ENCODE results near the gene PLAC1. TPM values are rescaled to one million over a fixed set of nuclear protein-coding genes. Genes with fewer than 3 reads are reported as not detected.

Gene PLAC1
- total RNA-seq, 1 donor = not detected

DNA sequence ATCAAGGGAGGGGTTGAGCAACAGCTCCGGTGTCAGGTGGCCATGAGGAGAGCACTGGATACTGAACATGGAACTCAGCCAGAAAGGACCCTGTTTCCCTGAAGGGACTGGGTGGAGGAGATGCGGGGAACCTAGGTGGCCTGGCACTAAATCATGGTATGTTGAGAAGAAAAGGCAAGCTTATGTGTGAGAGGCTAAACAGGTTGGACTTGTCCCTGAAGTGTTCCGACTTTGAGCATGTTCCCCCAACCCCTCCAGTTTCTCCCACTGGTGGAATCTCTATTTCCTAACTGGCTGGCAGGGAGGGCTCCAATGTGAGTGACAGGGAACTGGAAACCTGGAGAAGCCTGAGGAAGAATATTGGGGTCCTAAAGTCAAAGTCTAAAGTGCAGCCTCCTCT is 69.5 kb downstream of the PLAC1 start:
- DNase-seq (ENCODE audit: insufficient read length, low spot score, missing footprints) = no peak
- no peaks in the 10 kb centered on the region for H3K4me1 ChIP-seq (ENCODE audit: insufficient read depth, low read length)
- H4K20me1 ChIP-seq (ENCODE audit: insufficient read depth, low read length) = no peaks in the 10 kb centered on the region
- no peak overlapping the region for H3K27ac ChIP-seq (ENCODE audit: low read depth, low read length)
- H3K4me2 ChIP-seq (ENCODE audit: insufficient read depth, low read length) = no peak overlapping the region
- H3K79me2 ChIP-seq (ENCODE audit: insufficient read depth, low read length) = no peaks in the 10 kb centered on the region
- no peak overlapping the region for H3K4me3 ChIP-seq (ENCODE audit: insufficient read depth, low read length)
- no peaks in the 10 kb centered on the region for H3K9me3 ChIP-seq (ENCODE audit: low read depth, low read length)
- TF ChIP-seq CTCF (IDR thresholded peaks at IDR 0.05; ENCODE audit: extremely low read depth, low read depth, low read length) = no peak
- no peaks in the 10 kb centered on the region for H3K27me3 ChIP-seq (ENCODE audit: insufficient read depth, low read length)
- no peaks in the 10 kb centered on the region for H3K36me3 ChIP-seq (ENCODE audit: insufficient read depth, low read length)
- no peak overlapping the region for H2AFZ ChIP-seq (ENCODE audit: low read length)

- Histone ChIP-seq H3K79me2 (ENCODE audit: insufficient read depth, low read length) (no peaks in the 10 kb centered on the region), H3K4me2 (ENCODE audit: insufficient read depth, low read length) (no peak overlapping the region), H3K27me3 (ENCODE audit: insufficient read depth, low read length) (peaks cover 3% of the 10 kb centered on the region), H3K4me3 (ENCODE audit: insufficient read depth, low read length) (no peak overlapping the region), H3K27ac (ENCODE audit: low read depth, low read length) (no peak overlapping the region), H3K4me1 (ENCODE audit: insufficient read depth, low read length) (no peaks in the 10 kb centered on the region), H3K36me3 (ENCODE audit: insufficient read depth, low read length) (no peaks in the 10 kb centered on the region), H3K9me3 (ENCODE audit: low read depth, low read length) (no peaks in the 10 kb centered on the region), H4K20me1 (ENCODE audit: insufficient read depth, low read length) (no peaks in the 10 kb centered on the region), H2AFZ (ENCODE audit: low read length) (no peak overlapping the region)
- no peak for DNase-seq (ENCODE audit: insufficient read length, low spot score, missing footprints)
- TF ChIP-seq CTCF (IDR thresholded peaks at IDR 0.05; ENCODE audit: extremely low read depth, low read depth, low read length) = no peak
Measured at GRCh38 chrX:134580907-134581306, 77.4 kb downstream of the PLAC1 start.

DNA sequence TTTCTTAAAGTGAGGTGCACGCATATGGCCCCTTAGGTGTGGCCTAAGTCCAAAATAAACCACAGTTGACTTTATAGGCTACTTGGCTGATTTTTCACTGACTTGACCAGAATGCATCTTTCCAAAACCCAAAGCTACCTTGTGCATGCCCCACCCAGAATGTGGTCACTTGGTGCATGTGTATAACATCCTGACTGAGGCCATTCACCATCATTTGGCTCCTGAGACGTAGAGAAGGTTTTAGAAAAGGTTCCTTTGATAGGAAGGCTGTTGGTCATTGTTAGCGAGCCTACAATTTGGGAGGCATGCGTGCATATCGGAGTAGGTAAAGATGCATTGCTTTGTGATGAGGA is 84.6 kb downstream of the PLAC1 start:
- H3K79me2 ChIP-seq (ENCODE audit: insufficient read depth, low read length) = no peaks in the 10 kb centered on the region
- H2AFZ ChIP-seq (ENCODE audit: low read length) = no peak overlapping the region
- H3K27ac ChIP-seq (ENCODE audit: low read depth, low read length) = no peak overlapping the region
- H3K4me1 ChIP-seq (ENCODE audit: insufficient read depth, low read length) = peaks cover 7% of the 10 kb centered on the region
- H3K27me3 ChIP-seq (ENCODE audit: insufficient read depth, low read length) = no peaks in the 10 kb centered on the region
- no peak overlapping the region for H3K4me2 ChIP-seq (ENCODE audit: insufficient read depth, low read length)
- DNase-seq (ENCODE audit: insufficient read length, low spot score, missing footprints) = no peak
- no peak overlapping the region for H3K4me3 ChIP-seq (ENCODE audit: insufficient read depth, low read length)
- H4K20me1 ChIP-seq (ENCODE audit: insufficient read depth, low read length) = no peaks in the 10 kb centered on the region
- H3K9me3 ChIP-seq (ENCODE audit: low read depth, low read length) = no peaks in the 10 kb centered on the region
- no peak for TF ChIP-seq CTCF (IDR thresholded peaks at IDR 0.05; ENCODE audit: extremely low read depth, low read depth, low read length)
- H3K36me3 ChIP-seq (ENCODE audit: insufficient read depth, low read length) = no peaks in the 10 kb centered on the region

DNA sequence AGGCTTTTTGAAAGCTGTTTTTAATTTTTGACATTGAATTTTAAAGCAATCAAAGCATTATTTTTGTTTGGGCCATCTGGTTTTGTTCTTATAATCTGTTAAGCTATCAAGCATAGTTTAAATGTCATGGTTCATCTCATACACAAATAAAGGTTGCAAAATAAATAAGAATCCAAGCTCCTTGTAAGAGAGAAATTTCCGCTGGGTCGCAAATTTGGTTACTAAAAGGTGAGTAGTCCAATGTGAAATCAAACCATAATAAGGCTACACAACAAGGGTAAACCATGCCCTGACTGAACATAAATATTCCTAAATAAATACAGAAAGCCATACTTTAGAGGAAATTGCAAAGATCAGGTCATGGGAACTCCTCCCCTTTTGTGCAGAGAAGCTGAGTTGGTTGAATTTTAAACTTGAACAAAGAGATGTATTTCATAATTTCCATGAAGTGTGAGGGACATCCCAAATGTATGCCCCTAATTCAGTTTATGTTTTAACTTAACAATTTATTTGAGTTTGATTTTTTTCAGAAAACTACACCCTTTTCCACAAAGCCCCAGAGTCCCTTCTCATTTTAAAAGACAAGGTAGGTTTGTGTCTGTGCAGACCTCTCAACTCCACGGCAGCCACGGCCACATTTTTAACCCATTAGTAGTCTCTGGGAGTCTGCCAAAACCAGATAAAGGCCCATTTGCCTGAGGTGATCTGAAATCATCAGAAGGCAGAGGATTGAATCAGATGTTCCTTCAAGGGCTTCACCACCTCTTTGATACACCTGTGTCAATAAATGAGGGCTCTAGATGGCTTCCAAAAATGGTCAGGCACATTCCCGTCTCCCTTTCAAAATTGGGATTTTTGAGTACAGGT is 85.2 kb downstream of the PLAC1 start:
- TF ChIP-seq CTCF (IDR thresholded peaks at IDR 0.05; ENCODE audit: extremely low read depth, low read depth, low read length) = no peak
- Histone ChIP-seq H3K79me2 (ENCODE audit: insufficient read depth, low read length) (no peaks in the 10 kb centered on the region), H3K4me3 (ENCODE audit: insufficient read depth, low read length) (no peak overlapping the region), H3K4me2 (ENCODE audit: insufficient read depth, low read length) (no peak overlapping the region), H3K27me3 (ENCODE audit: insufficient read depth, low read length) (no peaks in the 10 kb centered on the region), H3K27ac (ENCODE audit: low read depth, low read length) (no peak overlapping the region), H3K9me3 (ENCODE audit: low read depth, low read length) (no peaks in the 10 kb centered on the region), H2AFZ (ENCODE audit: low read length) (no peak overlapping the region), H4K20me1 (ENCODE audit: insufficient read depth, low read length) (no peaks in the 10 kb centered on the region), H3K4me1 (ENCODE audit: insufficient read depth, low read length) (peaks cover 7% of the 10 kb centered on the region), H3K36me3 (ENCODE audit: insufficient read depth, low read length) (no peaks in the 10 kb centered on the region)
- no peak for DNase-seq (ENCODE audit: insufficient read length, low spot score, missing footprints)
